Neural progenitor cell (in vitro differentiated cells): ENCODE results near the gene OPA1. TPM values are rescaled to one million over a fixed set of nuclear protein-coding genes. Genes with fewer than 3 reads are reported as not detected.

Experiments used
- DNase-seq: peaks from one replicate; pipeline ENCODE4 v3.0.0-alpha.2; 2016; ENCODE audit warnings: low spot score
- H2AFZ ChIP-seq: fragments of 200-600 bp; sonication (generic); replicated peaks from 2 replicates; pipeline ENCODE4 v1.6.1; 2016; ENCODE audit warnings: antibody characterized with exemption
- H3F3A ChIP-seq: fragments of 200-600 bp; sonication (generic); 2 replicates; pipeline ENCODE4 v1.6.1; 2016; ENCODE audit warnings: antibody characterized with exemption, low read depth
- H3K27ac ChIP-seq: fragments of 200-600 bp; sonication (generic); 2 replicates; pipeline ENCODE4 v1.5.1; 2016; ENCODE audit warnings: mild to moderate bottlenecking
- H3K27me3 ChIP-seq: fragments of 200-600 bp; sonication (generic); 2 replicates; pipeline ENCODE4 v1.6.1; 2016; ENCODE audit warnings: mild to moderate bottlenecking, moderate library complexity
- H3K36me3 ChIP-seq: fragments of 200-600 bp; sonication (generic); 2 replicates; pipeline ENCODE4 v1.5.1; 2016
- H3K4me1 ChIP-seq: fragments of 200-600 bp; sonication (generic); 2 replicates; pipeline ENCODE4 v1.6.1; 2016; ENCODE audit warnings: mixed run types
- H3K4me2 ChIP-seq: fragments of 200-600 bp; sonication (generic); 2 replicates; pipeline ENCODE4 v1.6.1; 2016
- H3K4me3 ChIP-seq: fragments of 200-600 bp; sonication (generic); 2 replicates; pipeline ENCODE4 v1.5.1; 2016
- H3K79me2 ChIP-seq: fragments of 200-600 bp; sonication (generic); 2 replicates; pipeline ENCODE4 v1.6.1; 2016; ENCODE audit warnings: low read depth
- H3K9ac ChIP-seq: fragments of 200-600 bp; sonication (generic); 2 replicates; pipeline ENCODE4 v1.6.1; 2016
- H3K9me3 ChIP-seq: fragments of 200-600 bp; sonication (generic); 2 replicates; pipeline ENCODE4 v1.5.1; 2016; ENCODE audit warnings: low read depth
- H4K20me1 ChIP-seq: fragments of 200-600 bp; sonication (generic); 2 replicates; pipeline ENCODE4 v1.6.1; 2016; ENCODE audit warnings: low read depth
- H3K27ac Mint-ChIP-seq: 3 replicates; pipeline ENCODE4 v1.8.0; 2021; ENCODE audit warnings: mixed read lengths
- H3K27me3 Mint-ChIP-seq: 2 replicates; pipeline ENCODE4 v1.8.0; 2022; ENCODE audit warnings: low read depth, mild to moderate bottlenecking, inconsistent platforms, moderate library complexity, mixed read lengths; ENCODE audit not compliant: insufficient read depth
- H3K36me3 Mint-ChIP-seq: 3 replicates; pipeline ENCODE4 v1.8.0; 2021; ENCODE audit warnings: mixed read lengths
- H3K4me1 Mint-ChIP-seq: 3 replicates; pipeline ENCODE4 v1.8.0; 2021; ENCODE audit warnings: mixed read lengths
- H3K4me3 Mint-ChIP-seq: 3 replicates; pipeline ENCODE4 v1.8.0; 2021; ENCODE audit warnings: mild to moderate bottlenecking, moderate library complexity, mixed read lengths
- H3K9me3 Mint-ChIP-seq: 3 replicates; pipeline ENCODE4 v1.8.0; 2020; ENCODE audit warnings: mixed read lengths
- EZH2 ChIP-seq: fragments of 200-600 bp; sonication (generic); IDR thresholded peaks from 2 replicates; pipeline ENCODE4 v1.6.1; 2017; ENCODE audit warnings: antibody characterized with exemption, mild to moderate bottlenecking, moderate library complexity
- EZH2phosphoT487 ChIP-seq: fragments of 200-600 bp; sonication (generic); IDR thresholded peaks from 2 replicates; pipeline ENCODE4 v1.6.1; 2017; ENCODE audit warnings: antibody characterized with exemption
- total RNA-seq: library from RNA; depleted of rRNA; stranded (reverse); fragments of >200 nt; gene quantifications from 2 replicates; pipeline ENCODE4 v1.2.3, GENCODE V29; 2015; ENCODE audit warnings: low replicate concordance
- TF ChIP-seq, protein P1 (sequence below): fragments of 200-600 bp; sonication (generic); IDR thresholded peaks from 2 replicates; pipeline ENCODE4 v1.5.1; 2017; ENCODE audit warnings: antibody characterized with exemption, mild to moderate bottlenecking

The OPA1 gene
- total RNA-seq, 1 donor from 2014 or later = 125 TPM

DNA sequence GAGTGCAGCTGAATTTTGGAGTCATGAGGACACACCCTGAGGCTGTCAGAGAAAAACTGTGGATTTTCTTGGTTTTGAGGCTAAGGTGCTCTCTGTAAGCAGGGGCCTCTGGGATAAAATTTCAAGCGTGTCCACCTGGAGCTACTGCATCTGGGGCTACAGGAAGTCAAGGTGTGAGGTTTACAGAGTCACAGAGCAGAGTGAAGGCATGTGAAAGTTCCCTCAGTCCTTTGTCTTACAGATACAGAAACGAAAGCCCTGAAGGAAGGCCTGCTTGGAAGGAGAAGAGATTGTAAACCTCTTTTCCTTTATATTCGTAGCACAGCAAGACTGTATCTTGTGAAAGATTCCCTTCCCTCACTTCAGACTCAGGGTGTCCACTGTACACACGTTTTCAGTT lies 138.6 kb downstream of the OPA1 start:
- Histone ChIP-seq H2AFZ (peak overlapping the region; percentile 19), H3K4me1 (peaks cover 37% of the 10 kb centered on the region), H3K9ac (no peak overlapping the region), H3F3A (peaks cover 23% of the 10 kb centered on the region), H3K36me3 (no peaks in the 10 kb centered on the region), H3K4me3 (no peak overlapping the region), H3K27ac (no peak overlapping the region), H3K4me2 (no peak overlapping the region), H3K79me2 (no peaks in the 10 kb centered on the region), H3K9me3 (no peaks in the 10 kb centered on the region), H3K27me3 (no peaks in the 10 kb centered on the region), H4K20me1 (no peaks in the 10 kb centered on the region)
- H3K4me1 Mint-ChIP-seq = peaks cover 40% of the 10 kb centered on the region
- H3K9me3 Mint-ChIP-seq = no peaks in the 10 kb centered on the region
- no peak for DNase-seq
- peaks cover 38% of the 10 kb centered on the region for H3K27me3 Mint-ChIP-seq
- TF ChIP-seq, protein P1, sequence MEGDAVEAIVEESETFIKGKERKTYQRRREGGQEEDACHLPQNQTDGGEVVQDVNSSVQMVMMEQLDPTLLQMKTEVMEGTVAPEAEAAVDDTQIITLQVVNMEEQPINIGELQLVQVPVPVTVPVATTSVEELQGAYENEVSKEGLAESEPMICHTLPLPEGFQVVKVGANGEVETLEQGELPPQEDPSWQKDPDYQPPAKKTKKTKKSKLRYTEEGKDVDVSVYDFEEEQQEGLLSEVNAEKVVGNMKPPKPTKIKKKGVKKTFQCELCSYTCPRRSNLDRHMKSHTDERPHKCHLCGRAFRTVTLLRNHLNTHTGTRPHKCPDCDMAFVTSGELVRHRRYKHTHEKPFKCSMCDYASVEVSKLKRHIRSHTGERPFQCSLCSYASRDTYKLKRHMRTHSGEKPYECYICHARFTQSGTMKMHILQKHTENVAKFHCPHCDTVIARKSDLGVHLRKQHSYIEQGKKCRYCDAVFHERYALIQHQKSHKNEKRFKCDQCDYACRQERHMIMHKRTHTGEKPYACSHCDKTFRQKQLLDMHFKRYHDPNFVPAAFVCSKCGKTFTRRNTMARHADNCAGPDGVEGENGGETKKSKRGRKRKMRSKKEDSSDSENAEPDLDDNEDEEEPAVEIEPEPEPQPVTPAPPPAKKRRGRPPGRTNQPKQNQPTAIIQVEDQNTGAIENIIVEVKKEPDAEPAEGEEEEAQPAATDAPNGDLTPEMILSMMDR = no peak
- TF ChIP-seq EZH2phosphoT487 = no peak
- H3K36me3 Mint-ChIP-seq = no peaks in the 10 kb centered on the region
- H3K27ac Mint-ChIP-seq = no peak overlapping the region
- H3K4me3 Mint-ChIP-seq = no peak overlapping the region

DNA sequence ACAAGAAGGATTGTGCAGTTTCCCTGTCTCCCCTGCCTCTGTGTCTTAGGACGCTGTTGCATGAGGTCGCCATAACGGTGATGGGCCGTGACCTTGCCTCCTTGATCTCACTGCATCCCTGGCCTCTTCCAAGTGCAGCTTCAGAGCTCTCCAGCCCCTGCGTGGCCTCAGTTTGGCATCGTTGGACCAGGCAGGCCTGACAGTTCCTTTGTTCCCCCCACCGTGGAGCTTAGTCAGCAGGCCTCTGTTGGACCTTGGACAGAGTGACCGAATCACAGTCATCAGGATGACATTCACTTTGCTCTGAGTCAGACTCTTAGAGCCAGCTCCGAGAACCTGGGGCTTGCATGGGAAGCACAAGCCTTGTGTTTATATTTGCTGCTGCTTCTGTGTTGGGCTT lies 139.4 kb downstream of the OPA1 start:
- Histone ChIP-seq H3K36me3 (no peaks in the 10 kb centered on the region), H3K27ac (no peak overlapping the region), H2AFZ (no peak overlapping the region), H3K9ac (no peak overlapping the region), H3K79me2 (no peaks in the 10 kb centered on the region), H3K4me3 (no peak overlapping the region), H4K20me1 (no peaks in the 10 kb centered on the region), H3K27me3 (no peaks in the 10 kb centered on the region), H3F3A (peaks cover 30% of the 10 kb centered on the region), H3K9me3 (no peaks in the 10 kb centered on the region), H3K4me1 (peaks cover 38% of the 10 kb centered on the region), H3K4me2 (no peak overlapping the region)
- H3K9me3 Mint-ChIP-seq = no peaks in the 10 kb centered on the region
- no peak for DNase-seq
- TF ChIP-seq EZH2phosphoT487 (no peak), EZH2 (no peak)
- TF ChIP-seq, protein P1 = no peak
- H3K36me3 Mint-ChIP-seq = no peaks in the 10 kb centered on the region
- H3K4me3 Mint-ChIP-seq = no peak overlapping the region
- H3K27ac Mint-ChIP-seq = no peak overlapping the region
- H3K27me3 Mint-ChIP-seq = peaks cover 41% of the 10 kb centered on the region
- peaks cover 47% of the 10 kb centered on the region for H3K4me1 Mint-ChIP-seq

DNA sequence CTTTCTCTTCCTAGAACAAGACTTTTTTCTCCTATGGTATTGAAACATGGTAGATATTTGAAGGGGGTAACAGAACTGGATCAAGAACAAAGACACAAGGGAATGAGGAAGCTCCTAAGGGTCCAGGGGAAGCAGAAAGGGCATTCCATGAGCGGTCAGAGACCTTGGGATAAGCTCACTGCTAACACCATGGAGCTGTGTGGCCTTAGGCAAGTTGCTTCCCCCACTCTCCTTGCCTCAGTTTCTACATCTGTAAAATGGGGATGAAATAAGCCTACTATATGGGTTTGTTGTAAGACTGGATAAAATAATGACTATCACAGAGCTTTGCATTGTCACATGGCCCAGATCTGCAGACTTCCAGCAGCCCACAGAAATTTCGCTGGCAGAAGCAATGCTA lies 139.8 kb downstream of the OPA1 start:
- H3K9ac ChIP-seq = no peak overlapping the region
- H3K27ac ChIP-seq = no peak overlapping the region
- TF ChIP-seq EZH2 (no peak), EZH2phosphoT487 (no peak)
- TF ChIP-seq, protein P1 = no peak
- Mint-ChIP-seq H3K36me3 (no peaks in the 10 kb centered on the region), H3K9me3 (no peaks in the 10 kb centered on the region), H3K4me3 (no peak overlapping the region), H3K27me3 (peaks cover 41% of the 10 kb centered on the region), H3K4me1 (peaks cover 50% of the 10 kb centered on the region), H3K27ac (no peak overlapping the region)
- no peak for DNase-seq
- peaks cover 38% of the 10 kb centered on the region for H3K4me1 ChIP-seq
- no peaks in the 10 kb centered on the region for H3K9me3 ChIP-seq
- H2AFZ ChIP-seq = no peak overlapping the region
- H3F3A ChIP-seq = peaks cover 35% of the 10 kb centered on the region
- H3K4me3 ChIP-seq = no peak overlapping the region
- no peak overlapping the region for H3K4me2 ChIP-seq
- H3K79me2 ChIP-seq = no peaks in the 10 kb centered on the region
- H3K27me3 ChIP-seq = no peaks in the 10 kb centered on the region
- no peaks in the 10 kb centered on the region for H3K36me3 ChIP-seq
- no peaks in the 10 kb centered on the region for H4K20me1 ChIP-seq
